Measurements from ENCODE around the gene MAML3. TPM values are rescaled to one million over a fixed set of nuclear protein-coding genes. Genes with fewer than 3 reads are reported as not detected.

Gene MAML3
- total RNA-seq, 3 donors from 2014 or later: 0.60 to 1.0 (median 0.73) TPM

GRCh38 chr4:139861471-139861870 is 292.5 kb downstream of the MAML3 start:
- H3K4me1 Mint-ChIP-seq (ENCODE audit: low read depth): peaks cover 20% of the 10 kb centered on the region
- H3K4me3 Mint-ChIP-seq: no peak overlapping the region
- ATAC-seq: no peak
- peaks cover 3% of the 10 kb centered on the region for H3K27me3 Mint-ChIP-seq (ENCODE audit: low read depth)
- H3K9me3 Mint-ChIP-seq: no peaks in the 10 kb centered on the region
- H3K36me3 Mint-ChIP-seq (ENCODE audit: insufficient read depth): peaks cover 3% of the 10 kb centered on the region
- no peak for DNase-seq

GRCh38 chr4:139860435-139861024 is 293.5 kb downstream of the MAML3 start:
- no peaks in the 10 kb centered on the region for H3K9me3 Mint-ChIP-seq
- peaks cover 3% of the 10 kb centered on the region for H3K27me3 Mint-ChIP-seq (ENCODE audit: low read depth)
- no peak for ATAC-seq
- DNase-seq: no peak
- H3K36me3 Mint-ChIP-seq (ENCODE audit: insufficient read depth): peaks cover 3% of the 10 kb centered on the region
- H3K4me3 Mint-ChIP-seq: no peak overlapping the region
- peaks cover 24% of the 10 kb centered on the region for H3K4me1 Mint-ChIP-seq (ENCODE audit: low read depth)

- no peaks in the 10 kb centered on the region for H3K9me3 Mint-ChIP-seq
- peaks cover 24% of the 10 kb centered on the region for H3K4me1 Mint-ChIP-seq (ENCODE audit: low read depth)
- H3K4me3 Mint-ChIP-seq: no peak overlapping the region
- peaks cover 3% of the 10 kb centered on the region for H3K36me3 Mint-ChIP-seq (ENCODE audit: insufficient read depth)
- peaks cover 3% of the 10 kb centered on the region for H3K27me3 Mint-ChIP-seq (ENCODE audit: low read depth)
- ATAC-seq (no peak), DNase-seq (no peak)
These were observed 294.1 kb downstream of the MAML3 start for GRCh38 chr4:139859876-139860275.

DNA sequence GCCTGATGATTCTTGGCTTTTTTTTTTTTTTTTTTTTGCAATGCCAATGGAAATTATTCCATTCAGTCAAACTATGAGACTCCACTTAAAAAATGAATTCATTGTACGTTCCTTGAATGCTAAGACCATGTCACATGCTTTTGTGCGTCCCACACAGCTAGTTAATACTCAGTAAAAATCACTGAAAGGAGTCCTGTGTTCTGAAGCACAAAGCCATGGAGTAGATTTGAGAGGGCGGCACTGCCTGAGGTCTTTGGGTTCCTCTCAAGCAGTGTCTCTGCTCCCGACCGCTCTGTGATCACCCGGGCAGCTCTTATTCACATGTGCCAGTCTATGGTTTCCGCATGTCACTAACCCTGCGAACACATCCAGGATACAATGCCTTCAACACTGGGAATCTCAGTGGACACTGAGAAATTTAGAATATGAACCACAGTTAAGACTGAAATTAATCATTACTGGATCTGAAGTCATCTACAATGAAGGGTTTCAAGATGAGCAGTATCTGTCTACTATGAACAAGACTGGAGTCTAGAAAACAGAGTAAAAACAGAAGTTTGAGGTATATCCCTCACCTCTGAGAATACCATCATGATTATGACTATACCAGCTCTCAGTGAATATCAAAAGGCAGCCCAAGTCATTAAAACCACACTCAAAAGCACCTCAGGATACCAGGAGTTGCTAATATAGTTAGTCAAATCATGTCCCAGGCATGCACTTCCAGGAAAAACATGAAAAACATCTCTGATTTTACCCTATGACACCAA is 295.4 kb downstream of the MAML3 start:
- H3K9me3 Mint-ChIP-seq: no peaks in the 10 kb centered on the region
- peaks cover 3% of the 10 kb centered on the region for H3K27me3 Mint-ChIP-seq (ENCODE audit: low read depth)
- ATAC-seq (peak; percentile 92 to 93), DNase-seq (no peak)
- H3K4me1 Mint-ChIP-seq (ENCODE audit: low read depth): peaks cover 24% of the 10 kb centered on the region
- no peak overlapping the region for H3K4me3 Mint-ChIP-seq
- H3K36me3 Mint-ChIP-seq (ENCODE audit: insufficient read depth): peaks cover 3% of the 10 kb centered on the region

GRCh38 chr4:139857977-139858376 is 296.0 kb downstream of the MAML3 start:
- peaks cover 3% of the 10 kb centered on the region for H3K36me3 Mint-ChIP-seq (ENCODE audit: insufficient read depth)
- DNase-seq (no peak), ATAC-seq (no peak)
- no peaks in the 10 kb centered on the region for H3K9me3 Mint-ChIP-seq
- H3K4me1 Mint-ChIP-seq (ENCODE audit: low read depth): peaks cover 24% of the 10 kb centered on the region
- no peak overlapping the region for H3K4me3 Mint-ChIP-seq
- peaks cover 3% of the 10 kb centered on the region for H3K27me3 Mint-ChIP-seq (ENCODE audit: low read depth)

DNA sequence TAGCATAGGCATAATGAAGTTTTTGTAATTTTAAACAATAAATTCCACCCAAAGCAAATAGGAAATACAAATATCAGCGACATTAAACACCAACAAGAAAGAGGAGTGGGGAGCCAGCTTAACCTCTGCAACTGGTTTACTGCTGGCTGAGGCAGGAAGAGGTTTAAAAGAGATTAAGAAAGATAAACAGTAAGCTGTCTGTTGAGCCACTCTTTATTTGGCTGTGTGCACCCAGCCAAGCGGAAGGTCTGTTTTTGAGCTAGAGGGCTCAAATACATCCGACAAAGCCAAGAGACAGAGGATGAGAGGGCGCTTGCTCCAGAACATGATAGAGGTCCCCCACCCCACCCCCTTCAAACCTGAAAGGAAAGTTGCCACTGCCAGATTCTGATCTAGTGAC is 297.0 kb downstream of the MAML3 start:
- H3K4me1 Mint-ChIP-seq (ENCODE audit: low read depth): peaks cover 24% of the 10 kb centered on the region
- DNase-seq (no peak), ATAC-seq (no peak)
- H3K9me3 Mint-ChIP-seq: no peaks in the 10 kb centered on the region
- H3K4me3 Mint-ChIP-seq: no peak overlapping the region
- peaks cover 3% of the 10 kb centered on the region for H3K36me3 Mint-ChIP-seq (ENCODE audit: insufficient read depth)
- peaks cover 3% of the 10 kb centered on the region for H3K27me3 Mint-ChIP-seq (ENCODE audit: low read depth)

DNA sequence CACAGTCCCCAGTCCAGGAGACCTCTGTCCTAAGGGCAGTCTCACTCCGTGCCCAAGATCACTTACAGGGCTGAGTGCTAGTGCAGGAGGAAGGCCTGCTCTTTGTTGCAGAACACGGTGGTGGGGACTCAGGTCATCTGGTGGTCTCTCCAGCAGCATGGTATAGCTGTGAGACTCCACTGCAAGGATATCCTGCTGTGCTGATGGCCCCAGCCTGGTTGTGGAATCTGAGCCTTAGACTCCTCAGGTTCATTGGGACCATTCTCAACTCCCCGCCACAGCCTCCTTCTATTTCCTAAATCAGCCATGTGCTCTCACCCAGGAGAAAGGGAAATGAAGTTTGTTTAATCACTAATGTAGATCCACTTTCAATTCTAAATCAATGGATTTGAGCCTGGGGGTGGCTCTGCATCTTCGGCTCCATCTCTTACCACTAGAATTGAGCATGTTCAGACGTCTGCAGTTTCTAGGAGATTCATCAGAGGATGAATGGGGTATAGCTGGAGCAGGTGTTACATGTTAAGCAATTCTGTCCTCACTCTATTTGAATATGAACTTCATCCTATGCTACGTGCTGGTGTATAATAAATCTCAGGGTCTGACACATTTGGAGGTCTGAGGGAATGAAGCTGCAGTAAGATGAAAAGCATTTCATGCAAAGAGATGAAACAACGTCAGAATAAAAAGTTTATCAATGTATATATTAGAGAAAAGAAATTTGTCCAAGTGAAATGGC is 299.1 kb downstream of the MAML3 start:
- Mint-ChIP-seq H3K36me3 (ENCODE audit: insufficient read depth) (no peaks in the 10 kb centered on the region), H3K9me3 (no peaks in the 10 kb centered on the region), H3K4me3 (no peak overlapping the region), H3K27me3 (ENCODE audit: low read depth) (no peaks in the 10 kb centered on the region), H3K4me1 (ENCODE audit: low read depth) (peaks cover 24% of the 10 kb centered on the region)
- ATAC-seq (no peak), DNase-seq (no peak)

DNA sequence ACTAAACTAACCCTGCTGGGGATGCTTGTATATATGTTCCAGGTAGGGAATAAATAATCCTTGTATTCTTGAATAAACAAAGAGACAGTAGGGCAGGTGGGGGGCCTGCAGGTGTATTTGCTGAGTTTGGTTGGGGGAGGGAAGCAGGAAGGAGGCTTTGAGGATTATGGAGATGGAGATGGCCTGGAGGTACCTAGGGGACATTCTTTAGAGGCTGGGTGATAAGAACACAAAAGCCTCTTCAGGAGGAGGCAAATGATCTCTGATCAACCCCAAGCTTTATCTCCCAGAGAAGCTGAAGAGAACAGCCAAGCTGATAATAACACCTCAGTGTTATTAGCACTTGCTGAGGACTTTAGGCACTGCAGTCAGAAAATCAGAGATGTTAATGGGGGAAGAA is 300.7 kb downstream of the MAML3 start:
- DNase-seq (no peak), ATAC-seq (no peak)
- Mint-ChIP-seq H3K27me3 (ENCODE audit: low read depth) (no peaks in the 10 kb centered on the region), H3K4me3 (no peak overlapping the region), H3K4me1 (ENCODE audit: low read depth) (peaks cover 20% of the 10 kb centered on the region), H3K36me3 (ENCODE audit: insufficient read depth) (no peaks in the 10 kb centered on the region), H3K9me3 (no peaks in the 10 kb centered on the region)

GRCh38 chr4:139852612-139853269 is 301.2 kb downstream of the MAML3 start:
- ATAC-seq: peak; percentile 47 to 61
- Mint-ChIP-seq H3K4me1 (ENCODE audit: low read depth) (peaks cover 14% of the 10 kb centered on the region), H3K4me3 (no peak overlapping the region), H3K9me3 (no peaks in the 10 kb centered on the region), H3K36me3 (ENCODE audit: insufficient read depth) (no peaks in the 10 kb centered on the region), H3K27me3 (ENCODE audit: low read depth) (no peaks in the 10 kb centered on the region)
- DNase-seq: no peak

GRCh38 chr4:139851639-139852038 is 302.3 kb downstream of the MAML3 start:
- Mint-ChIP-seq H3K4me3 (no peak overlapping the region), H3K27me3 (ENCODE audit: low read depth) (peaks cover 2% of the 10 kb centered on the region), H3K36me3 (ENCODE audit: insufficient read depth) (no peaks in the 10 kb centered on the region), H3K4me1 (ENCODE audit: low read depth) (peaks cover 5% of the 10 kb centered on the region), H3K9me3 (no peaks in the 10 kb centered on the region)
- no peak for ATAC-seq
- no peak for DNase-seq

DNA sequence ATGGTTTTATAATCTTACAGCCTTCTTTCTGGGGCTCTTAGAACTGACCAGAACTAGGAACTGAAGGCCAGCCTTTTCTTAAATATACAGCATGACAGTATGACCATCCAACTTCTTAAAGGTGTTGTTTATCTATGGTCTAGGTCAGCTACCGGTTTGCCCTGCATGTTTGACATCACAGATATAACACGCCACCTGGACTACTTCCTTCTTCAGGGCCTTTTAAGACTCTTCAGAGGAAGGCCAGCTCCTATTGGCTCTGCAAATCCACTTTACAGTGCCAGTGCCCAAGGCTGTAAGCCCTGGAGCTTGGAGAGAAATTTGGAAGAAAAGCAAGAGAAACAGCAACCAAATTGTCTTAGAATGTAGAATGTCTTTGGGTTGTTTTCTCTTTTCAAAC is 302.9 kb downstream of the MAML3 start:
- Mint-ChIP-seq H3K9me3 (no peaks in the 10 kb centered on the region), H3K4me3 (no peak overlapping the region), H3K27me3 (ENCODE audit: low read depth) (peaks cover 2% of the 10 kb centered on the region), H3K36me3 (ENCODE audit: insufficient read depth) (no peaks in the 10 kb centered on the region), H3K4me1 (ENCODE audit: low read depth) (peaks cover under 1% of the 10 kb centered on the region)
- ATAC-seq (no peak), DNase-seq (no peak)

GRCh38 chr4:139849219-139849618 is 304.8 kb downstream of the MAML3 start:
- Mint-ChIP-seq H3K27me3 (ENCODE audit: low read depth) (peaks cover 2% of the 10 kb centered on the region), H3K4me1 (ENCODE audit: low read depth) (no peaks in the 10 kb centered on the region), H3K36me3 (ENCODE audit: insufficient read depth) (no peaks in the 10 kb centered on the region), H3K4me3 (no peak overlapping the region), H3K9me3 (no peaks in the 10 kb centered on the region)
- DNase-seq (no peak), ATAC-seq (no peak)

DNA sequence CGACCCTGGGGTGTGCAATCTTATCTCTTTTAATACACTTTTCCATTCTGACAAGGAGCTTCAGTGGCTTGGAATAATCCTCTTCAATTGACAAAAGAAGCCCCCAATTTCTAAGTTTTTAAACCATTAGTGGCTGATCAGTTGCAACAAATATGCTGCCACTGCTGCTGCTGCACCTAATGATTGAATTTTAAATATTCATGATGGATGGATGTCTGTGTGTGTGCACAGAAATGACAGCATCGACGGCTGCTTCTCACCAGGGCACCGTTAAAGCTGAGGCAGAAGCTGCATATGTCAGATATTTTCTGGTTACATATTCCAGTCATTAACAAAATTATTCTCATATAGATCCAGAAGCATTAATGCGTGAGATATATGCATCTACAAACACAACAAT is 306.0 kb downstream of the MAML3 start:
- no peak for DNase-seq
- no peaks in the 10 kb centered on the region for H3K4me1 Mint-ChIP-seq (ENCODE audit: low read depth)
- ATAC-seq: no peak
- H3K27me3 Mint-ChIP-seq (ENCODE audit: low read depth): peaks cover 2% of the 10 kb centered on the region
- H3K9me3 Mint-ChIP-seq: no peaks in the 10 kb centered on the region
- no peak overlapping the region for H3K4me3 Mint-ChIP-seq
- H3K36me3 Mint-ChIP-seq (ENCODE audit: insufficient read depth): no peaks in the 10 kb centered on the region

DNA sequence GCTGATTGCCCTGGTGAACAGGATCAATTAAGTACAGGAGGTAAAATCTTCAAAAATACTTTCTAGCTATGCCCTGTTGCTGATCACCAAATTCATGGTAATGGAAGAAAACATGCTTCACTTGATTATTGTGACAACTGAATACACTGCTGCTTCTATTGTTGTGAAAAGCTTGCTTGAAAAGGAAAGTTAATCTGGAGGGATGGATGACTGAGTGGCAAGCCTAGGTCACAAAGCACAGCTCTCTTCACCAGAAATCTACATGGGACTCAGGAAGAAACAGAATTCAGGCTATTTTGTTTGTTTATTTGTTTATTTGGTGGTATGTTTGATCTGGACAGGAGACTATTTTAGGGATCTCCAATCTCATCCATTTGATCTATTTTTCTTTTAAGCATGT is 306.4 kb downstream of the MAML3 start:
- no peaks in the 10 kb centered on the region for H3K9me3 Mint-ChIP-seq
- peaks cover 2% of the 10 kb centered on the region for H3K27me3 Mint-ChIP-seq (ENCODE audit: low read depth)
- ATAC-seq (no peak), DNase-seq (no peak)
- H3K4me1 Mint-ChIP-seq (ENCODE audit: low read depth): no peaks in the 10 kb centered on the region
- no peak overlapping the region for H3K4me3 Mint-ChIP-seq
- no peaks in the 10 kb centered on the region for H3K36me3 Mint-ChIP-seq (ENCODE audit: insufficient read depth)

All from activated T-cell treated with anti-CD3 and anti-CD28 coated beads, Interleukin-2, amount 50 U/mL, for 4 hours (primary cell).